RWPE1 (cell line): ENCODE results near the gene SLC22A15.
A peak's percentile ranks its signal among the peaks of the same experiment; 100 is the strongest.
"Not testable (repeated sequence)": the region's sequence is repeated elsewhere in the genome, so short reads cannot be mapped to it uniquely, and the experiment has no call there.

Experiments used
- CTCF ChIA-PET: fragments of 350-600 bp; sonication (Branson Sonifier 250); formaldehyde crosslinking; extraction: SDS; loops from one replicate; lab custom pipeline; 2021; lab: Yijun Ruan, JAX
- POLR2A ChIA-PET: fragments of 400-600 bp; formaldehyde crosslinking; extraction: SDS; loops from one replicate; lab custom pipeline; 2020; ENCODE audit warnings: antibody characterized with exemption; ENCODE audit not compliant: low non-redundant PET; lab: Yijun Ruan, JAX
- DNase-seq: peaks from one replicate; pipeline ENCODE4 v3.0.0; 2012; ENCODE audit warnings: low spot score
- H3K27ac ChIP-seq: fragments of 450-650 bp; 2 replicates; pipeline ENCODE4 v1.5.1; 2017
- CTCF ChIP-seq: fragments of 450-650 bp; conservative IDR thresholded peaks from 2 replicates; pipeline ENCODE4 v1.5.1; 2017; ENCODE audit warnings: low read depth, mild to moderate bottlenecking

SLC22A15 gene

GRCh38 chr1:116033322-116033721, 57.0 kb downstream of the SLC22A15 start:
- no peak for TF ChIP-seq CTCF
- DNase-seq = peak; percentile 4
- POLR2A ChIA-PET = interaction anchor here (0.6 kb wide), 1 partner anchor 158 kb away, joined by 5 read pairs; no protein-coding TSS in a partner anchor
- no peak overlapping the region for H3K27ac ChIP-seq
- CTCF ChIA-PET = no interaction called here

GRCh38 chr1:116036255-116036654, 59.9 kb downstream of the SLC22A15 start:
- ChIA-PET CTCF (no interaction called here), POLR2A (no interaction called here)
- no peak for TF ChIP-seq CTCF
- no peak overlapping the region for H3K27ac ChIP-seq
- no peak for DNase-seq

- TF ChIP-seq CTCF = no peak
- no peak overlapping the region for H3K27ac ChIP-seq
- ChIA-PET CTCF (interaction anchor here (0.7 kb wide), 1 partner anchor 332 kb away, joined by 4 read pairs; no protein-coding TSS in a partner anchor), POLR2A (no interaction called here)
- DNase-seq = no peak
Observed at GRCh38 chr1:116038679-116039078, 62.4 kb downstream of the SLC22A15 start.

GRCh38 chr1:116044071-116044470, 67.8 kb downstream of the SLC22A15 start:
- CTCF ChIA-PET = interaction anchor here (0.6 kb wide), 1 partner anchor 15 kb away, joined by 3 read pairs; no protein-coding TSS in a partner anchor
- POLR2A ChIA-PET = no interaction called here
- DNase-seq = no peak
- H3K27ac ChIP-seq = no peak overlapping the region
- no peak for TF ChIP-seq CTCF

- H3K27ac ChIP-seq, POLR2A ChIA-PET, CTCF ChIA-PET, DNase-seq: not testable (repeated sequence)
Observed at GRCh38 chr1:116046933-116047332, 70.6 kb downstream of the SLC22A15 start.

- DNase-seq, CTCF ChIA-PET, H3K27ac ChIP-seq, POLR2A ChIA-PET: not testable (repeated sequence)
Observed at GRCh38 chr1:116051896-116052295, 75.6 kb downstream of the SLC22A15 start.

- POLR2A ChIA-PET = no interaction called here
Observed at GRCh38 chr1:116062201-116062600, 85.9 kb downstream of the SLC22A15 start.

More at GRCh38 chr1:116062201-116062600, 85.9 kb downstream of the SLC22A15 start:
- H3K27ac ChIP-seq = no peak overlapping the region
- CTCF ChIA-PET = no interaction called here
- TF ChIP-seq CTCF = no peak
- DNase-seq = no peak
